A673 (cell line): ENCODE measurements around the gene PGF. TPM values are rescaled to one million over a fixed set of nuclear protein-coding genes. Genes with fewer than 3 reads are reported as not detected.

ENCODE experiments used
- BruUV-seq: library from RNA; stranded (reverse); fragments of 400-500 nt; replicated peaks from 2 replicates; lab custom pipeline; 2021; lab: Mats Ljungman, UMichigan
- CTCF ChIA-PET: fragments of 300-600 bp; sonication (Branson Sonifier 250); formaldehyde crosslinking; loops from one replicate; lab custom pipeline; 2022; ENCODE audit warnings: antibody characterized with exemption; lab: Charles Lee
- POLR2A ChIA-PET: fragments of 300-600 bp; sonication (Branson Sonifier 250); formaldehyde crosslinking; loops from one replicate; lab custom pipeline; 2022; ENCODE audit warnings: antibody characterized with exemption; ENCODE audit not compliant: low non-redundant PET; lab: Charles Lee
- DNase-seq: peaks from one replicate; pipeline ENCODE4 v3.0.0-alpha.2; 2015; ENCODE audit warnings: low spot score
- H3K27ac ChIP-seq: fragments of 200-600 bp; sonication (generic); 2 replicates; pipeline ENCODE4 v1.5.1; 2016; ENCODE audit warnings: mixed run types, low read depth, mild to moderate bottlenecking, mixed read lengths, antibody characterized with exemption, low read length; ENCODE audit not compliant: poor library complexity, severe bottlenecking
- H3K27me3 ChIP-seq: fragments of 200-600 bp; sonication (generic); replicated peaks from 2 replicates; pipeline ENCODE4 v1.6.1; 2017; ENCODE audit warnings: mixed run types, low read depth, mild to moderate bottlenecking, mixed read lengths, antibody characterized with exemption, low read length; ENCODE audit not compliant: insufficient read depth, poor library complexity
- H3K36me3 ChIP-seq: fragments of 200-600 bp; sonication (generic); 2 replicates; pipeline ENCODE4 v1.6.1; 2016; ENCODE audit warnings: mixed run types, mild to moderate bottlenecking, mixed read lengths, antibody characterized with exemption, low read length; ENCODE audit not compliant: insufficient read depth, poor library complexity, severe bottlenecking
- H3K4me1 ChIP-seq: fragments of 200-600 bp; sonication (generic); 2 replicates; pipeline ENCODE4 v1.6.1; 2017; ENCODE audit warnings: mixed run types, mild to moderate bottlenecking, mixed read lengths, antibody characterized with exemption, low read length; ENCODE audit not compliant: insufficient read depth, poor library complexity, severe bottlenecking
- H3K4me3 ChIP-seq: fragments of 200-600 bp; sonication (generic); 2 replicates; pipeline ENCODE4 v1.5.1; 2016; ENCODE audit warnings: low read depth, mixed run types, mild to moderate bottlenecking, mixed read lengths, low read length; ENCODE audit not compliant: poor library complexity, severe bottlenecking
- H3K9me3 ChIP-seq: fragments of 200-600 bp; sonication (generic); 2 replicates; pipeline ENCODE4 v1.6.1; 2016; ENCODE audit warnings: mixed run types, low read depth, mild to moderate bottlenecking, mixed read lengths, antibody characterized with exemption, low read length; ENCODE audit not compliant: poor library complexity, severe bottlenecking
- CTCF ChIP-seq: fragments of 300-800, 200-600 bp; sonication (generic); conservative IDR thresholded peaks from 2 replicates; pipeline ENCODE4 v1.5.1; 2017; ENCODE audit warnings: low read depth, mild to moderate bottlenecking, antibody characterized with exemption, low read length, moderate library complexity, mixed read lengths
- EZH2 ChIP-seq: fragments of 200-600 bp; sonication (generic); IDR thresholded peaks from 2 replicates; pipeline ENCODE4 v1.6.1; 2017; ENCODE audit warnings: borderline replicate concordance, low read depth, mild to moderate bottlenecking, mixed read lengths, antibody characterized with exemption, low read length; ENCODE audit not compliant: poor library complexity, severe bottlenecking
- intact Hi-C: fragments of 100-400 bp; cut with micrococcal nuclease; formaldehyde crosslinking; loops from one replicate; pipeline ENCODE4 v1.10.0; 2022; ENCODE audit not compliant: unreplicated experiment
- total RNA-seq: library from RNA; stranded (reverse); gene quantifications from 2 replicates; pipeline ENCODE4 v1.2.3, GENCODE V29; 2021

PGF gene
- total RNA-seq, 1 experiment from 2014 or later = 48.1 TPM

- BruUV-seq = no TSS peak
- TF ChIP-seq CTCF (no peak), EZH2 (no peak)
- H3K4me1 ChIP-seq = peaks cover 24% of the 10 kb centered on the region
Observed at GRCh38 chr14:74974364-74975058, 19.1 kb upstream of the PGF start.

DNA sequence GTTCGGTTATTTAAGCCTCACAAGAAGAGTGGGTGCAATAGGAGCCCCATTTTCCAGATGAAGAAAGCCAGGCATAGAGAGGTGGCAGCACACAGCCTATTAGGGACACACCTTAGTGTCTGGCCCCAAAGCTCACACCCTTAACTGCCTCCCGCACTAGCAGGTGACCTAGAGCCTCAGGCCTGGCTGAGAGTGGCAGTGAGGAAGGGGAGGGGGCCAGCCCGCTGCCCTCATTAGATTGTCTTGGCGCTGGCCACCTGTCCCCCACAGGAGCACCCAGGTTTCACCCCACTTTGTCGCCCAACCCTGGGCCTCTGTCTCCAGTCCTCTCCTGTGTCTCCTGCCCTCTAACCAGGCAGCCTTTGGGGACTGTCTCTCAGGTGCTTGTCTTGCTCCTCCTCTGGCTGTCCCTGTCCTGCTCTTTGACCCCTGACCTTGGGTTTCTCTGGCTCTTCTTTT lies 18.5 kb upstream of the PGF start:
- BruUV-seq = no TSS peak
- Histone ChIP-seq H3K9me3 (no peaks in the 10 kb centered on the region), H3K36me3 (no peaks in the 10 kb centered on the region), H3K27ac (no peak overlapping the region), H3K4me3 (no peak overlapping the region), H3K27me3 (no peaks in the 10 kb centered on the region), H3K4me1 (peaks cover 18% of the 10 kb centered on the region)
- CTCF ChIA-PET = no interaction called here
- intact Hi-C loops = no loop called here
- no peak for DNase-seq
- TF ChIP-seq EZH2 = no peak
- no peak for TF ChIP-seq CTCF
- POLR2A ChIA-PET = no interaction called here

More at GRCh38 chr14:74974364-74975058, 19.1 kb upstream of the PGF start:
- no peak overlapping the region for H3K4me3 ChIP-seq
- no peak for DNase-seq
- intact Hi-C loops = no loop called here
- no peaks in the 10 kb centered on the region for H3K9me3 ChIP-seq
- no peak overlapping the region for H3K27ac ChIP-seq
- no peaks in the 10 kb centered on the region for H3K27me3 ChIP-seq
- ChIA-PET CTCF (interaction anchor here (0.6 to 0.8 kb wide), 2 partner anchors 16 to 30 kb away, joined by 3 read pairs; no protein-coding TSS in a partner anchor), POLR2A (no interaction called here)
- H3K36me3 ChIP-seq = no peaks in the 10 kb centered on the region

DNA sequence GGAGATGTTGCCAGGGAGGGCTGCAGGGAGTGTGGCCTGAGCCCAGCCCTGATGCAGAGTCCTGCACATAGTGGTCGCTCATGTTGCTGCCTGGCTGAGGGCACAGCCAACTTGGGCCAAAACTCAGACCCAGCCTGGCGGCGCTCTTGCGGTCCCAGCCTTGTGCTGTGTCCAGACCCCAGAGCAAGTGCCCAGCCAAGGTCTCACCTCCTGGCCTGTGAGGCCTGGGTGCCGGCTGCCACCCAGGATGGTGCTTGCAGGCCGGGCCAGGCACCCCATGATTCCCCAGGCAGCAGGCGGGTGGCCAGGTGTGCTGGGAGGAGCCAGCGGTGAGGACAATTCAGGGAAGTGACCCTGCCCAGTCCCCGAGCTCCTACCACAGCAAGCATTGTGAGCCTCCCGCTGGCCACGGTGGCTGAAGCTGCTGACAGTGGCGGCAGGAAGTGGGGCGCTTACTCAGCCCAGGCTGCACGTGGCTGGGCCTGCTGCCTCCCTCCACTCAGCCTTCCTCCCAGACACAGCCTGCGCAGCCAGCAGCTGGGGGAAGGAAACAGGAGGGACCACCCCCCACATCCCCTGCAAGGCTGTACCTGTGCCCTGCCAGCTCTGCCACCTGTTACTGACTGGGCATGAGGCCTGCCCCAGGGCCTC lies 17.7 kb upstream of the PGF start:
- DNase-seq = no peak
- Histone ChIP-seq H3K36me3 (no peaks in the 10 kb centered on the region), H3K27me3 (no peaks in the 10 kb centered on the region), H3K4me3 (no peak overlapping the region), H3K9me3 (no peaks in the 10 kb centered on the region), H3K4me1 (peaks cover 10% of the 10 kb centered on the region), H3K27ac (no peak overlapping the region)
- BruUV-seq = no TSS peak
- intact Hi-C loops = no loop called here
- POLR2A ChIA-PET = no interaction called here
- no peak for TF ChIP-seq CTCF
- no peak for TF ChIP-seq EZH2
- CTCF ChIA-PET = no interaction called here
